ENCODE measurements around the gene SDC3. TPM values are rescaled to one million over a fixed set of nuclear protein-coding genes. Genes with fewer than 3 reads are reported as not detected.

The SDC3 gene
- total and polyA plus RNA-seq, 7 donors = 2.4 to 91.1 (median 29.9) TPM

DNA sequence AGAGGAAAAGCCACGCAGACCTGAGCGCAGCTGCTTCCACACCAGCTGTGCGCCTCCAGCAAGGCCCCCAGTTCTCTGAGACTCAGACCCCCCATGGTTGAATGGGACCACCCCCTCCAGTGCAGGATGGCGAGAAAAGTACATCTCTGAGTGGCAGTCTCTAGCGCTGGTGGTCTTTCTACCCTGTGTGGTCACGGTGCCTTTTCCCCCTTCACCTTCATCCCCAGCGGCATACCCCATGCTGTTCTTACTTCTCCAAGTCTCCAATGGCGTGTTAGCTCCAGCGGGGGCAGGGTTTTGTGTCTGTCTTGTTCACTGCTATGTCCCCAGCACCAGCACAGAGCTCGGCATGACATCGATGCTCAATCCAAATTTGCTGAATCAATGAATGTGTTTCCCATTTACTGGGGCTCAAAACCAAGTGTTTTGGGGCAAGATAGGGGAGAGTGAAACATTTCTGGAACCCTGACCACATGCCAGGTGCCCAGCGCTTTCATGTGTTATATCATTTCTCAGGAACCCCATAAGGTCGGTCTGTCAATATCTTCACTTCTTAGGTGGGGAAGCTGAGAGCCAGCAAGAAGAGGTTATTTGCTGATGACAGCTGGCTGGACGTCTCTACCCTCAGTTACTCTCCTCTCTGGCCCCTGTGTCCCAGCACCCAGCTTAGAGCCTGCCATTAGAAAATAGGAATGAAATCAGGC, 959 bp upstream of the SDC3 start:
- Histone ChIP-seq H3K9me3 (no peaks in the 10 kb centered on the region), H3K36me3 (no peaks in the 10 kb centered on the region), H3K27ac (peak overlapping the region; percentile 70 to 89 (median 87)), H3K27me3 (no peaks in the 10 kb centered on the region), H3K4me3 (peak overlapping the region in 3 of 4 donors; percentile 51 to 52 (median 51)), H3K4me1 (peaks cover 2 to 56% (median 41%) of the 10 kb centered on the region in 4 donors)
- DNase-seq = peak; percentile 68
- TF ChIP-seq POLR2A (IDR thresholded peaks at IDR 0.05) = no peak
- TF ChIP-seq, protein P1, sequence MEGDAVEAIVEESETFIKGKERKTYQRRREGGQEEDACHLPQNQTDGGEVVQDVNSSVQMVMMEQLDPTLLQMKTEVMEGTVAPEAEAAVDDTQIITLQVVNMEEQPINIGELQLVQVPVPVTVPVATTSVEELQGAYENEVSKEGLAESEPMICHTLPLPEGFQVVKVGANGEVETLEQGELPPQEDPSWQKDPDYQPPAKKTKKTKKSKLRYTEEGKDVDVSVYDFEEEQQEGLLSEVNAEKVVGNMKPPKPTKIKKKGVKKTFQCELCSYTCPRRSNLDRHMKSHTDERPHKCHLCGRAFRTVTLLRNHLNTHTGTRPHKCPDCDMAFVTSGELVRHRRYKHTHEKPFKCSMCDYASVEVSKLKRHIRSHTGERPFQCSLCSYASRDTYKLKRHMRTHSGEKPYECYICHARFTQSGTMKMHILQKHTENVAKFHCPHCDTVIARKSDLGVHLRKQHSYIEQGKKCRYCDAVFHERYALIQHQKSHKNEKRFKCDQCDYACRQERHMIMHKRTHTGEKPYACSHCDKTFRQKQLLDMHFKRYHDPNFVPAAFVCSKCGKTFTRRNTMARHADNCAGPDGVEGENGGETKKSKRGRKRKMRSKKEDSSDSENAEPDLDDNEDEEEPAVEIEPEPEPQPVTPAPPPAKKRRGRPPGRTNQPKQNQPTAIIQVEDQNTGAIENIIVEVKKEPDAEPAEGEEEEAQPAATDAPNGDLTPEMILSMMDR (IDR thresholded peaks at IDR 0.05) = no peak
- no peak for TF ChIP-seq EP300 (IDR thresholded peaks at IDR 0.05)
- TF ChIP-seq POLR2AphosphoS5 (IDR thresholded peaks at IDR 0.05) = no peak
- WGBS, 2 donors = 45 to 60% methylated on average over 14 of the region's 14 CpGs
- intact Hi-C loops (cut with DNase I) = no loop called here

DNA sequence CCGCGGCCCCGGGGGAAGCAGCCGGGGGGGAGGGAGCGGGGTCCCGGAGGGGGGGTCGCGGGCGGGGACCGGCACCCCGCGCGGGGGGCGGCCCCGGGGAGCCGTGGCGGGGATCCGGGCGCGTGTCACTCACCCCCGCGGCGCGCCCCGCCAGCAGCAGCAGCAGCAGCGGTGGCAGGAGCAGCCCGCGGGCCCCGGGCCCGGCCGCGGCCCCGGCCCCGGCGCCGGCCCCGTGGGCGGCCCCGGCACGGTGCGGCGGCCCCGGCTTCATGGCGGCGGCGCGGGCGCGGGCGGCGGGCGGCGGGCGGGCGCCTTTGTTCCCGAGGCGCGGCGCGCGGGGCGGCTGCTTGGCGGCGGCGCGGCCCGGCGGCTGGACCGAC, 252 bp downstream of the SDC3 start:
- no peaks in the 10 kb centered on the region for H3K36me3 ChIP-seq
- peaks cover 2 to 68% (median 50%) of the 10 kb centered on the region in 4 donors for H3K4me1 ChIP-seq
- TF ChIP-seq, protein P1 (IDR thresholded peaks at IDR 0.05) = no peak
- no peak for TF ChIP-seq POLR2AphosphoS5 (IDR thresholded peaks at IDR 0.05)
- TF ChIP-seq EP300 (IDR thresholded peaks at IDR 0.05) = no peak
- no peak for TF ChIP-seq POLR2A (IDR thresholded peaks at IDR 0.05)
- DNase-seq = no peak
- intact Hi-C loops (cut with DNase I) = no loop called here
- peak overlapping the region; percentile 65 to 77 (median 74) for H3K4me3 ChIP-seq
- WGBS, 2 donors = 1% methylated on average over 69 of the region's 69 CpGs
- no peaks in the 10 kb centered on the region for H3K9me3 ChIP-seq
- H3K27me3 ChIP-seq = no peaks in the 10 kb centered on the region
- peak overlapping the region; percentile 82 to 95 (median 94) for H3K27ac ChIP-seq

DNA sequence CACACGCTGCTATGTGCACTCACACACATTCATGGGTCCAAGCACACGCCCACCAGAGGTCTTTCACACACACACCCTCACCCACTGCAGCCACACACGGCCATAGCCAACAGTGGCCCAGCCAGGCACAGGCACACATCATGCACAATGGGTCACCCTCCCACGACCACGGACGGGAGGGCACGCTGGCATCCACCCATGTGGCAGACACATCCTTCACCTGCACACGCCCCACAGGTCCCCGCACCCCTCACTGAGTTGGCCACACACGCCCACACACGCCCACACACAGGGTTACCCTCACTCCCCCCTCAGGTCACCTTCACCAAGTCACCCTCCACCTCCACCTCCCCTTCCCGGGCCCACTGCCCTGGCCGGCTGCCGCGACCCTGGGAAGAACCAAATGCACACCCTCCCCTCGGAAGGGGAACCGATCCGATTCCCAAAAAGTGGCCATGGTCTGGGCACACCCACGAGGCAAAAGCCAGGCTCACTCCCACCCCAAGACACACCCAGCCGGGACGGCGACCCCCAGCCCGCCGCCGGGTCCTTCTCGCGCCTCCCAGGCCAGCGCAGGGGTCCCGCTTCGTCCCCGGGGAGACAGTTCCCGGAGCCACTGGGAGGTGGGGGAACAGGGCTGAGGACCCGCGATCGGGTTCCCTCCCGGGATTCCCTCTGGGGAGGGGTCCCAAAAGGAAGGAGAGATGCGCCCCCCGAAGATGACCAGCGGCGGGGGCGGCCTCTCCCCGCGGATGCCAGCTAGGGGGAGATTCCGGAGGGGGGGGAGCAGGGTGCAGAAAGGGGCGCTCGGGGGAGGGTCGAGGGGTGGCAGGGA, 860 bp downstream of the SDC3 start:
- Histone ChIP-seq H3K4me1 (peaks cover 2 to 74% (median 56%) of the 10 kb centered on the region in 4 donors), H3K36me3 (no peaks in the 10 kb centered on the region), H3K9me3 (no peaks in the 10 kb centered on the region), H3K4me3 (peak overlapping the region; percentile 65 to 77 (median 74)), H3K27ac (peak overlapping the region; percentile 82 to 95 (median 94)), H3K27me3 (no peaks in the 10 kb centered on the region)
- intact Hi-C loops (cut with DNase I) = no loop called here
- TF ChIP-seq POLR2AphosphoS5 (IDR thresholded peaks at IDR 0.05) (no peak), EP300 (IDR thresholded peaks at IDR 0.05) (no peak), POLR2A (IDR thresholded peaks at IDR 0.05) (no peak)
- TF ChIP-seq, protein P1 (IDR thresholded peaks at IDR 0.05) = no peak
- peak; percentile 78 for DNase-seq
- WGBS, 2 donors = 5 to 10% methylated on average over 47 of the region's 47 CpGs

DNA sequence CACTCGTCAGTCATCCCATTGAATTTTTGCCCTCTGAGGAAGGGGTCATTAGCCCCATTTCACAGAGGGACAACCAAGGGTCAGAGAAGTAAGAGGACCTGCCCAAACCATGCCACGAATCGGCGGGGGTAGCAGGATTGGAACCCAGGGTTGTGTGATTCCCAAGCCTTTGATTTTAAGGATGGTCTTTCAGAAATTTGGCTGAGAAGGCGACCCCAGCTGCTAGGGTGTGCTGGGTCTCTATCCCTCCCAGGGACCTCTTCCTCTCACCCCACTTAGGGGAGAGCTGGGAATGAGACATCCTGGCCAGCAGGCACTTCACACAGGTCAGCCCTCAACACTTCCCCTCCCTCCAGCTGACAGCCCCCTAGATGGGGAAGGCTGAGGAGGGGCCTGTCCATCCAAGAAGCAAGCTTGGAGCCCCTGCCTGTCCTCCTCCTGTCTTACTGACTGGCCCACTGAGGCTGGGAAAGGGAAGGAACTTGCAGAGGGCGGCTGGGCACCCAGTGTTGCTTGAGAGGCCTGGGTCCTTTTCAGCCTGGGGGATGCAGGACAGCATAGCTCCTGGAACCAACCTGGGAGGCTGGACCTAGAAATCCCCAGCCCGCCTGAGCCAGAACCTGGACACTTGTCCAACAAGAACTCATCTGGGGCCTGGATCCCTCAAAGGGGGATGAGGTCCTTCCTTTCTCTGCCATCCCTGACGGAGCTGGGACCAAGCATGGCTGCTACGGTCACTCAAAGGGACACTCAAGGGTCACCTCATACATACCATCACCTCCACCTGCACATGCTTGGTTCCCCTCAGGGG, 1.7 kb downstream of the SDC3 start:
- Histone ChIP-seq H3K4me3 (peak overlapping the region; percentile 65 to 77 (median 74)), H3K27ac (peak overlapping the region; percentile 82 to 95 (median 94))

More for the DNA sequence above, 1.7 kb downstream of the SDC3 start:
- no peak for TF ChIP-seq POLR2A (IDR thresholded peaks at IDR 0.05)
- no peak for TF ChIP-seq EP300 (IDR thresholded peaks at IDR 0.05)
- TF ChIP-seq, protein P1 (IDR thresholded peaks at IDR 0.05) = no peak
- TF ChIP-seq POLR2AphosphoS5 (IDR thresholded peaks at IDR 0.05) = no peak
- peak; percentile 66 for DNase-seq
- Histone ChIP-seq H3K9me3 (no peaks in the 10 kb centered on the region), H3K36me3 (no peaks in the 10 kb centered on the region), H3K4me1 (peaks cover 2 to 82% (median 65%) of the 10 kb centered on the region in 4 donors), H3K27me3 (no peaks in the 10 kb centered on the region)
- intact Hi-C loops (cut with DNase I) = no loop called here
- 88 to 93% methylated on average over 9 of the region's 9 CpGs for WGBS, 2 donors

All from sigmoid colon (tissue), 7 donors.